Measurements from ENCODE around the gene NCBP2L.
"Not testable (repeated sequence)": the region's sequence is repeated elsewhere in the genome, so short reads cannot be mapped to it uniquely, and the experiment has no call there.

The NCBP2L gene

GRCh38 chrX:107810053-107810452 lies 32.5 kb downstream of the NCBP2L start:
- not testable (repeated sequence) for DNase-seq (ENCODE audit: low read depth)

- DNase-seq (ENCODE audit: low read depth) = no peak
Measured at GRCh38 chrX:107818900-107819521, 41.5 kb downstream of the NCBP2L start.

- DNase-seq (ENCODE audit: low read depth) = no peak
Measured at GRCh38 chrX:107823042-107823441, 45.5 kb downstream of the NCBP2L start.

- no peak for DNase-seq (ENCODE audit: low read depth)
Measured at GRCh38 chrX:107823456-107823855, 45.9 kb downstream of the NCBP2L start.

- DNase-seq (ENCODE audit: low read depth) = peak; percentile 32
Measured at GRCh38 chrX:107825698-107826237, 48.2 kb downstream of the NCBP2L start, which contains the start of gene MID2. TSS of gene MID2 (plus strand) at chrX:107825866. CDS start at chrX:107826427, 561 bp downstream.

GRCh38 chrX:107826238-107827029 lies 48.9 kb downstream of the NCBP2L start:
- peak; percentile 14 for DNase-seq (ENCODE audit: low read depth)

GRCh38 chrX:107827030-107827831 lies 49.7 kb downstream of the NCBP2L start:
- no peak for DNase-seq (ENCODE audit: low read depth)

- DNase-seq (ENCODE audit: low read depth) = no peak
Measured at GRCh38 chrX:107827852-107828251, 50.3 kb downstream of the NCBP2L start.

GRCh38 chrX:107829878-107830277 lies 52.3 kb downstream of the NCBP2L start:
- no peak for DNase-seq (ENCODE audit: low read depth)

- no peak for DNase-seq (ENCODE audit: low read depth)
Measured at GRCh38 chrX:107831071-107831730, 53.7 kb downstream of the NCBP2L start.

GRCh38 chrX:107834275-107835201 lies 57.0 kb downstream of the NCBP2L start:
- no peak for DNase-seq (ENCODE audit: low read depth)

- no peak for DNase-seq (ENCODE audit: low read depth)
Measured at GRCh38 chrX:107836958-107837357, 59.4 kb downstream of the NCBP2L start.

GRCh38 chrX:107840971-107841370 lies 63.4 kb downstream of the NCBP2L start:
- no peak for DNase-seq (ENCODE audit: low read depth)

- no peak for DNase-seq (ENCODE audit: low read depth)
Measured at GRCh38 chrX:107842715-107843400, 65.3 kb downstream of the NCBP2L start.
